Smooth muscle cell (in vitro differentiated cells): ENCODE data around the gene SASH1. TPM values are rescaled to one million over a fixed set of nuclear protein-coding genes. Genes with fewer than 3 reads are reported as not detected.

Source experiments
- DNase-seq: peaks from one replicate; lab custom pipeline; 2025; ENCODE audit not compliant: unreplicated experiment; lab: John Stamatoyannopoulos, UW
- H2AFZ ChIP-seq: fragments of 200-600 bp; sonication (generic); 2 replicates; pipeline ENCODE4 v1.6.0; 2016; ENCODE audit warnings: antibody characterized with exemption, low read depth, mild to moderate bottlenecking
- H3F3A ChIP-seq: fragments of 200-600 bp; sonication (generic); 2 replicates; pipeline ENCODE4 v1.6.0; 2017; ENCODE audit warnings: antibody characterized with exemption, low read depth
- H3K27ac ChIP-seq: fragments of 200-600 bp; sonication (generic); 2 replicates; pipeline ENCODE4 v1.5.1; 2016; ENCODE audit warnings: low read depth, mild to moderate bottlenecking
- H3K27me3 ChIP-seq: fragments of 200-600 bp; sonication (generic); 2 replicates; pipeline ENCODE4 v1.6.1; 2016; ENCODE audit warnings: low read depth, mild to moderate bottlenecking
- H3K36me3 ChIP-seq: fragments of 200-600 bp; sonication (generic); 2 replicates; pipeline ENCODE4 v1.5.1; 2016; ENCODE audit warnings: low read depth
- H3K4me1 ChIP-seq: fragments of 200-600 bp; sonication (generic); 2 replicates; pipeline ENCODE4 v1.5.1; 2016; ENCODE audit warnings: low read depth
- H3K4me2 ChIP-seq: fragments of 200-600 bp; sonication (generic); 2 replicates; pipeline ENCODE4 v1.6.0; 2016; ENCODE audit warnings: mild to moderate bottlenecking
- H3K4me3 ChIP-seq: fragments of 200-600 bp; sonication (generic); 2 replicates; pipeline ENCODE4 v1.5.1; 2016; ENCODE audit warnings: mild to moderate bottlenecking
- H3K79me2 ChIP-seq: fragments of 200-600 bp; sonication (generic); 2 replicates; pipeline ENCODE4 v1.6.0; 2016; ENCODE audit warnings: low read depth, mild to moderate bottlenecking
- H3K9ac ChIP-seq: fragments of 200-600 bp; sonication (generic); 2 replicates; pipeline ENCODE4 v1.6.0; 2016; ENCODE audit warnings: low read depth
- H3K9me3 ChIP-seq: fragments of 200-600 bp; sonication (generic); replicated peaks from 2 replicates; pipeline ENCODE4 v1.5.1; 2016; ENCODE audit warnings: low read depth
- H4K20me1 ChIP-seq: fragments of 200-600 bp; sonication (generic); 2 replicates; pipeline ENCODE4 v1.6.0; 2016; ENCODE audit warnings: low read depth
- WGBS: methylation state at CpG from one replicate; pipeline ENCODE4 v1.1.7; 2016; ENCODE audit warnings: low lambda C conversion rate; 5-methylcytosine and 5-hydroxymethylcytosine counted together
- polyA plus RNA-seq: library from polyadenylated mRNA; unstranded; fragments of >200 nt; fragmentation: Nextera tagmentation; extraction: Ambion mirVana; gene quantifications from 2 replicates; pipeline ENCODE4 v1.2.1, GENCODE V29; 2016
- total RNA-seq: library from RNA; depleted of rRNA; stranded (reverse); fragments of >200 nt; gene quantifications from 2 replicates; pipeline ENCODE4 v1.2.3, GENCODE V29; 2014
- TF ChIP-seq, protein P1 (sequence below): fragments of 200-600 bp; sonication (generic); IDR thresholded peaks from 2 replicates; pipeline ENCODE4 v1.5.1; 2017; ENCODE audit warnings: borderline replicate concordance, mild to moderate bottlenecking, antibody characterized with exemption; ENCODE audit not compliant: insufficient read depth, poor library complexity, severe bottlenecking

The SASH1 gene
- total and polyA plus RNA-seq, 2 experiments from 2014 or later = 12.7 to 16.2 TPM

DNA sequence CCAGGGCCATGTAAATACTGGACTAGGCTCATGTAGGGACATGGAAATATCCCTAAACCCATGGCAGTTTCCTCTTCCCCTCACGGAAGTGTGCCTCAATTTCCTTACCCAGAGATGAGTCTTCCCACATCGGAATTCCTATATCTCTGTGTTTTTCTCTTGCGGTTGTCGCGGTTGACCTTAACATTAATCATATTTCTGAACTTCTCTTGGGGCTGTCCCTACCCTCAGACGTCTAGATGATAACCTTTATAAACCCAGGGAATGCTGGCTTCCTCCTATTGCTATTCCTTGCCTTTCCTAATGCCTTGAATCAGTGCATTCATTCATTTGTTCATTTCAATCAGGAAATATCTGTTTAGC is 160.1 kb downstream of the SASH1 start:
- TF ChIP-seq, protein P1, sequence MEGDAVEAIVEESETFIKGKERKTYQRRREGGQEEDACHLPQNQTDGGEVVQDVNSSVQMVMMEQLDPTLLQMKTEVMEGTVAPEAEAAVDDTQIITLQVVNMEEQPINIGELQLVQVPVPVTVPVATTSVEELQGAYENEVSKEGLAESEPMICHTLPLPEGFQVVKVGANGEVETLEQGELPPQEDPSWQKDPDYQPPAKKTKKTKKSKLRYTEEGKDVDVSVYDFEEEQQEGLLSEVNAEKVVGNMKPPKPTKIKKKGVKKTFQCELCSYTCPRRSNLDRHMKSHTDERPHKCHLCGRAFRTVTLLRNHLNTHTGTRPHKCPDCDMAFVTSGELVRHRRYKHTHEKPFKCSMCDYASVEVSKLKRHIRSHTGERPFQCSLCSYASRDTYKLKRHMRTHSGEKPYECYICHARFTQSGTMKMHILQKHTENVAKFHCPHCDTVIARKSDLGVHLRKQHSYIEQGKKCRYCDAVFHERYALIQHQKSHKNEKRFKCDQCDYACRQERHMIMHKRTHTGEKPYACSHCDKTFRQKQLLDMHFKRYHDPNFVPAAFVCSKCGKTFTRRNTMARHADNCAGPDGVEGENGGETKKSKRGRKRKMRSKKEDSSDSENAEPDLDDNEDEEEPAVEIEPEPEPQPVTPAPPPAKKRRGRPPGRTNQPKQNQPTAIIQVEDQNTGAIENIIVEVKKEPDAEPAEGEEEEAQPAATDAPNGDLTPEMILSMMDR = no peak
- no peaks in the 10 kb centered on the region for H4K20me1 ChIP-seq
- no peak overlapping the region for H2AFZ ChIP-seq
- peaks cover 10% of the 10 kb centered on the region for H3F3A ChIP-seq
- no peaks in the 10 kb centered on the region for H3K79me2 ChIP-seq
- DNase-seq = no peak
- H3K27me3 ChIP-seq = no peaks in the 10 kb centered on the region
- no peak overlapping the region for H3K9ac ChIP-seq
- H3K4me3 ChIP-seq = no peak overlapping the region
- H3K4me1 ChIP-seq = no peaks in the 10 kb centered on the region
- no peaks in the 10 kb centered on the region for H3K9me3 ChIP-seq
- H3K36me3 ChIP-seq = no peaks in the 10 kb centered on the region
- WGBS = 83% methylated on average over 6 of the region's 6 CpGs
- peak overlapping the region; percentile 77 for H3K27ac ChIP-seq
- no peak overlapping the region for H3K4me2 ChIP-seq

DNA sequence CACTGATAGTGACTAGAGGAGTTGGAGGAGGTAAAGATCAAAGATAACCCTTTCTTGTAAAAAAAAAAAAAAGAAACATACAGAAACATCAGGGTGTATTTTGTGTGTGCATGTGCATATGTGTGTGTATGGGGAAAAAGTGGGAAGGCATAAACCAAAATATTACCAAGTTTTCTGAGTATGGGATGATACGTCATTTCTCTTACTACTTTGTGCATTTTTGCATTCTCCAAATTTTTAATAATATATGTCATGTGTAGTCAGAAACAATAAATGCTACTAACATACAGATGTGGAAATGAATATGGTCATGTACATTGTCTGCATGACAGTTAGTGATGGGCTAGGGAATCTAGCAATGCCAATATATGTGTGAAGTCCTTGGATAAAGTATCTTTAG is 161.1 kb downstream of the SASH1 start:
- no peak overlapping the region for H2AFZ ChIP-seq
- no peaks in the 10 kb centered on the region for H3K27me3 ChIP-seq
- no peak for DNase-seq
- no peaks in the 10 kb centered on the region for H3K36me3 ChIP-seq
- H3K4me2 ChIP-seq = no peak overlapping the region
- H4K20me1 ChIP-seq = no peaks in the 10 kb centered on the region
- 93% methylated on average over 1 of the region's 1 CpG for WGBS
- H3K4me3 ChIP-seq = no peak overlapping the region
- H3K9me3 ChIP-seq = no peaks in the 10 kb centered on the region
- H3K4me1 ChIP-seq = peaks cover 5% of the 10 kb centered on the region
- H3K9ac ChIP-seq = no peak overlapping the region
- no peaks in the 10 kb centered on the region for H3K79me2 ChIP-seq
- peaks cover 10% of the 10 kb centered on the region for H3F3A ChIP-seq
- H3K27ac ChIP-seq = no peak overlapping the region
- TF ChIP-seq, protein P1 = no peak

DNA sequence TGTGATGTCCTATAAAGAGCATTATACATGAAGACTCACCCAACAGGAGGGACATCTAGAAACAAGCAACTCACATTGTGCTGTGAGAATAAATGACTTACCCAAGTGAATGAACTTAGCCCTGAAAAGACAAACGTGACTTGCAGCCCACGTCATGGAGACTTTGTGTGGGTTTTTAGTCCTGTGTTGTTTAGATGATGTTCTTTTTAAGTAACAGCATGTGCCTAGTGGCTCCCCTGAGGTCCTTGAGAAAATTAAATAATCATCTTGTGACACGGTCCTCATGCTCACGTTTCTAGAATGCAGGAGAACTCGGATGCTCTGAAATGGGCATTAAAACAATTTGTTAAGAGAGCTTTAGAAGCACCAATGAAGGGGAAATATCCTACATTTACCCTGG is 165.1 kb downstream of the SASH1 start:
- Histone ChIP-seq H3K9ac (peak overlapping the region; percentile 93), H3K4me3 (no peak overlapping the region), H3K4me2 (peak overlapping the region; percentile 87), H3F3A (peaks cover 3% of the 10 kb centered on the region), H3K4me1 (peaks cover 17% of the 10 kb centered on the region), H3K36me3 (no peaks in the 10 kb centered on the region), H3K27me3 (no peaks in the 10 kb centered on the region), H2AFZ (no peak overlapping the region), H3K9me3 (no peaks in the 10 kb centered on the region), H3K79me2 (peaks cover 15% of the 10 kb centered on the region), H4K20me1 (no peaks in the 10 kb centered on the region), H3K27ac (peak overlapping the region; percentile 96)
- WGBS = 61% methylated on average over 5 of the region's 5 CpGs
- TF ChIP-seq, protein P1 = no peak
- no peak for DNase-seq

DNA sequence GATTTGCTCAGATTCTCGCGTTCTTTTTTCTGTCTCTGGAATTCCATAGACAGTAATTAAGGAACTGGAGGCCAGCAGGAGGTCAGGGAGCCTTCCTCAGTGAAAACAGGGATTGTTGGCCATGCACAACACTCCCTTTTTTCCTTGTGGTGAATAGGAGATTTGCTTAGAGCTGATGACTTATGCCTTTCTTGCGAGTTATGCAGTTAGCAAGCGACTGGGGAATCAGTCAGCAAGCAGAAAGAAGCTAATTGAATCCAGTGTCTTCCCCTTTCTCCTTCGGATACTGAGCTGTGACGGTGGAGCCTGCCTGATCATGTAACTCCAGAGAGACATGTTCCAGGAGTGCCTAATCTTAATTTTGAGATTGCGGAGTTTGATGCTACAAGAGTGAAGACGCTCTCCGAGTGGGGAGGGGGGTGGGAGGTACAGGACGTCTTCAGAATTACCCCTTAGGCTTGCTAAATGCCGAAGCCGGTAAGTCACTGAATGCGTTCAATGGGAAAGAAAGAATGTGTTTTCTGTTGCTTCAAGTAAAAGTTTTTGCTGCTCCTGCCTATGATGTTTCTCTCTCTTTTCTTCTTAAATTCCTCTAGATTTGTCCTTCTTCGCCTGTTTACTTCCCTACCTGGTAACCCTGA is 165.9 kb downstream of the SASH1 start:
- no peaks in the 10 kb centered on the region for H3K9me3 ChIP-seq
- 6% methylated on average over 14 of the region's 14 CpGs for WGBS
- H3K9ac ChIP-seq = peak overlapping the region; percentile 93

More for the DNA sequence above, 165.9 kb downstream of the SASH1 start:
- peaks cover 16% of the 10 kb centered on the region for H3K79me2 ChIP-seq
- TF ChIP-seq, protein P1 = no peak
- no peak for DNase-seq
- no peak overlapping the region for H2AFZ ChIP-seq
- H4K20me1 ChIP-seq = no peaks in the 10 kb centered on the region
- peaks cover 17% of the 10 kb centered on the region for H3K4me1 ChIP-seq
- H3K4me2 ChIP-seq = peak overlapping the region; percentile 87
- H3F3A ChIP-seq = peaks cover 3% of the 10 kb centered on the region
- no peaks in the 10 kb centered on the region for H3K27me3 ChIP-seq
- peak overlapping the region; percentile 46 for H3K4me3 ChIP-seq
- peak overlapping the region; percentile 96 for H3K27ac ChIP-seq
- no peaks in the 10 kb centered on the region for H3K36me3 ChIP-seq
